Spleen (tissue), 7 donors: ENCODE results near the gene MATR3.

ENCODE experiments used
- POLR2A ChIP-seq, 3 donors: fragments of 450-650 bp; IDR thresholded peaks; one replicate each; pipeline ENCODE4 v1.5.1; 2017; ENCODE audit warnings: antibody characterized with exemption in 3 of 3, mild to moderate bottlenecking in 1 of 3
- TF ChIP-seq, protein P1 (sequence below), 11 experiments: fragments of 200-600 bp in 7 of 11; fragments of 450-650 bp in 4 of 11; sonication (generic) in 4 of 11; IDR thresholded peaks in 8 of 11; conservative IDR thresholded peaks in 3 of 11; 1 replicate in 7 of 11; 2 replicates in 4 of 11; pipeline versions ENCODE4 v1.4.0 to v1.8.0; 2016 to 2021; ENCODE audit warnings: antibody characterized with exemption in 11 of 11, inconsistent platforms in 4 of 11, mild to moderate bottlenecking in 1 of 11
- donor health status: DM: no; HTN: no; CAD: no; lungs with moderate emphysema.
- donor health status: DM: no; HTN: no; CAD: no.
- donor health status: DM: no; HTN: no; CAD: no.

DNA sequence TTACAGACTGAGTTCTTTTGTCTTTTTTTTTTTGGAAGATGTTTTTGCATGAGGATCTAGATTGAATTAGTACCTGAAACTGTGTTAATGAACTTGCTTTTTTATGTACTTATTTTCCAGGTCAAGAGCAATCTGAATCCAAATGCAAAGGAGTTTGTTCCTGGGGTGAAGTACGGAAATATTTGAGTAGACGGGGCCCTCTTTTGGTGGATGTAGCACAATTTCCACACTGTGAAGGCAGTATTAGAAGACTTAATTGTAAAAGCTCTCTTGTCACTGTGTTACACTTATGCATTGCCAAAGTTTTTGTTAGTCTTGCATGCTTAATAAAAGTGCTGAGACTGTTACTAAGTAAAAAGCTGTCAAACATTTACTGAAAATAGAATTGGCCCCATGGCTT is 75.1 kb downstream of the MATR3 start:
- TF ChIP-seq, protein P1, sequence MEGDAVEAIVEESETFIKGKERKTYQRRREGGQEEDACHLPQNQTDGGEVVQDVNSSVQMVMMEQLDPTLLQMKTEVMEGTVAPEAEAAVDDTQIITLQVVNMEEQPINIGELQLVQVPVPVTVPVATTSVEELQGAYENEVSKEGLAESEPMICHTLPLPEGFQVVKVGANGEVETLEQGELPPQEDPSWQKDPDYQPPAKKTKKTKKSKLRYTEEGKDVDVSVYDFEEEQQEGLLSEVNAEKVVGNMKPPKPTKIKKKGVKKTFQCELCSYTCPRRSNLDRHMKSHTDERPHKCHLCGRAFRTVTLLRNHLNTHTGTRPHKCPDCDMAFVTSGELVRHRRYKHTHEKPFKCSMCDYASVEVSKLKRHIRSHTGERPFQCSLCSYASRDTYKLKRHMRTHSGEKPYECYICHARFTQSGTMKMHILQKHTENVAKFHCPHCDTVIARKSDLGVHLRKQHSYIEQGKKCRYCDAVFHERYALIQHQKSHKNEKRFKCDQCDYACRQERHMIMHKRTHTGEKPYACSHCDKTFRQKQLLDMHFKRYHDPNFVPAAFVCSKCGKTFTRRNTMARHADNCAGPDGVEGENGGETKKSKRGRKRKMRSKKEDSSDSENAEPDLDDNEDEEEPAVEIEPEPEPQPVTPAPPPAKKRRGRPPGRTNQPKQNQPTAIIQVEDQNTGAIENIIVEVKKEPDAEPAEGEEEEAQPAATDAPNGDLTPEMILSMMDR (IDR thresholded peaks at IDR 0.05 in 8 of 11, conservative IDR thresholded peaks at IDR 0.05 in 3 of 11): no peak
- TF ChIP-seq POLR2A (IDR thresholded peaks at IDR 0.05): no peak
